ENCODE measurements around the gene SERINC5.

Gene SERINC5

GRCh38 chr5:80070338-80071056, 185.4 kb downstream of the SERINC5 start:
- Histone ChIP-seq H4K91ac (ENCODE audit: low read depth, low read length, poor library complexity) (no peak overlapping the region), H3K4me2 (ENCODE audit: insufficient read depth, low read length, poor library complexity, severe bottlenecking) (no peak overlapping the region), H2AK5ac (ENCODE audit: low read depth, low read length) (no peak overlapping the region), H3K4me1 (ENCODE audit: control insufficient read depth in 2 of 2, insufficient read depth in 1 of 2, low read depth in 1 of 2, low read length in 2 of 2) (peaks cover 6 to 13% of the 10 kb centered on the region in 2 donors), H3K27me3 (ENCODE audit: control insufficient read depth in 3 of 3, insufficient read depth in 3 of 3, low read depth in 1 of 3, low read length in 3 of 3) (no peaks in the 10 kb centered on the region), H2BK120ac (ENCODE audit: low read depth, low read length) (no peak overlapping the region), H3K4ac (ENCODE audit: low read length) (no peak overlapping the region), H3K79me1 (ENCODE audit: low read depth, low read length) (no peaks in the 10 kb centered on the region), H3K9me3 (replicated peaks in 1 of 2; ENCODE audit: control insufficient read depth in 2 of 2, insufficient read depth in 1 of 2, low read depth in 1 of 2, low read length in 2 of 2) (no peaks in the 10 kb centered on the region), H4K8ac (ENCODE audit: low read depth, low read length) (no peak overlapping the region), H3K36me3 (replicated peaks in 1 of 2; ENCODE audit: control insufficient read depth in 2 of 2, insufficient read depth in 2 of 2, low read length in 2 of 2) (peaks cover 0 to 3% of the 10 kb centered on the region in 2 donors), H2BK5ac (ENCODE audit: low read length) (no peak overlapping the region), H2BK15ac (ENCODE audit: low read length) (no peak overlapping the region), H3K14ac (ENCODE audit: low read length) (no peak overlapping the region), H3K23ac (ENCODE audit: low read depth, low read length, poor library complexity) (no peak overlapping the region), H2BK12ac (ENCODE audit: low read length) (no peak overlapping the region), H3K4me3 (ENCODE audit: low read length in 2 of 2) (no peak overlapping the region), H2AFZ (ENCODE audit: low read length) (peak overlapping the region; percentile 79), H3K18ac (ENCODE audit: low read length) (no peak overlapping the region), H3K9ac (ENCODE audit: low read depth, low read length, poor library complexity) (no peak overlapping the region), H3K27ac (replicated peaks; ENCODE audit: low read length) (no peak overlapping the region)
- no peak for DNase-seq (ENCODE audit: low spot score)
- WGBS, 2 donors (ENCODE audit: extremely low coverage in 2 of 2, insufficient read length in 2 of 2, insufficient replicate concordance in 1 of 2), result no CpG with 5 or more reads among the region's 10 CpGs

- Histone ChIP-seq H3K27me3 (ENCODE audit: control insufficient read depth in 3 of 3, insufficient read depth in 3 of 3, low read depth in 1 of 3, low read length in 3 of 3) (no peaks in the 10 kb centered on the region), H2BK12ac (ENCODE audit: low read length) (no peak overlapping the region), H4K8ac (ENCODE audit: low read depth, low read length) (no peak overlapping the region), H2AFZ (ENCODE audit: low read length) (peak overlapping the region; percentile 79), H3K14ac (ENCODE audit: low read length) (no peak overlapping the region), H3K9me3 (replicated peaks in 1 of 2; ENCODE audit: control insufficient read depth in 2 of 2, insufficient read depth in 1 of 2, low read depth in 1 of 2, low read length in 2 of 2) (no peaks in the 10 kb centered on the region), H3K36me3 (replicated peaks in 1 of 2; ENCODE audit: control insufficient read depth in 2 of 2, insufficient read depth in 2 of 2, low read length in 2 of 2) (peaks cover 0 to 3% of the 10 kb centered on the region in 2 donors), H3K4me1 (ENCODE audit: control insufficient read depth in 2 of 2, insufficient read depth in 1 of 2, low read depth in 1 of 2, low read length in 2 of 2) (peaks cover 6 to 13% of the 10 kb centered on the region in 2 donors), H3K27ac (replicated peaks; ENCODE audit: low read length) (no peak overlapping the region), H3K9ac (ENCODE audit: low read depth, low read length, poor library complexity) (no peak overlapping the region), H3K79me1 (ENCODE audit: low read depth, low read length) (no peaks in the 10 kb centered on the region), H3K4ac (ENCODE audit: low read length) (no peak overlapping the region), H4K91ac (ENCODE audit: low read depth, low read length, poor library complexity) (no peak overlapping the region), H3K4me2 (ENCODE audit: insufficient read depth, low read length, poor library complexity, severe bottlenecking) (no peak overlapping the region), H3K4me3 (ENCODE audit: low read length in 2 of 2) (no peak overlapping the region), H2BK120ac (ENCODE audit: low read depth, low read length) (no peak overlapping the region), H3K18ac (ENCODE audit: low read length) (no peak overlapping the region), H2AK5ac (ENCODE audit: low read depth, low read length) (no peak overlapping the region), H2BK15ac (ENCODE audit: low read length) (no peak overlapping the region), H2BK5ac (ENCODE audit: low read length) (no peak overlapping the region), H3K23ac (ENCODE audit: low read depth, low read length, poor library complexity) (no peak overlapping the region)
- DNase-seq (ENCODE audit: low spot score), result no peak
- no CpG with 5 or more reads among the region's 3 CpGs for WGBS, 2 donors (ENCODE audit: extremely low coverage in 2 of 2, insufficient read length in 2 of 2, insufficient replicate concordance in 1 of 2)
Measured at GRCh38 chr5:80069918-80070318, 185.9 kb downstream of the SERINC5 start.

- Histone ChIP-seq H2BK5ac (ENCODE audit: low read length) (no peak overlapping the region), H3K9me3 (replicated peaks in 1 of 2; ENCODE audit: control insufficient read depth in 2 of 2, insufficient read depth in 1 of 2, low read depth in 1 of 2, low read length in 2 of 2) (no peaks in the 10 kb centered on the region), H3K36me3 (replicated peaks in 1 of 2; ENCODE audit: control insufficient read depth in 2 of 2, insufficient read depth in 2 of 2, low read length in 2 of 2) (peaks cover 0 to 3% of the 10 kb centered on the region in 2 donors), H3K27ac (replicated peaks; ENCODE audit: low read length) (no peak overlapping the region), H3K18ac (ENCODE audit: low read length) (no peak overlapping the region), H3K79me1 (ENCODE audit: low read depth, low read length) (no peaks in the 10 kb centered on the region), H3K4me2 (ENCODE audit: insufficient read depth, low read length, poor library complexity, severe bottlenecking) (no peak overlapping the region), H4K91ac (ENCODE audit: low read depth, low read length, poor library complexity) (no peak overlapping the region), H3K9ac (ENCODE audit: low read depth, low read length, poor library complexity) (no peak overlapping the region), H2BK120ac (ENCODE audit: low read depth, low read length) (no peak overlapping the region), H3K14ac (ENCODE audit: low read length) (no peak overlapping the region), H2AK5ac (ENCODE audit: low read depth, low read length) (no peak overlapping the region), H3K4me3 (ENCODE audit: low read length in 2 of 2) (no peak overlapping the region), H4K8ac (ENCODE audit: low read depth, low read length) (no peak overlapping the region), H2BK12ac (ENCODE audit: low read length) (no peak overlapping the region), H3K23ac (ENCODE audit: low read depth, low read length, poor library complexity) (no peak overlapping the region), H3K4me1 (ENCODE audit: control insufficient read depth in 2 of 2, insufficient read depth in 1 of 2, low read depth in 1 of 2, low read length in 2 of 2) (peaks cover 6 to 13% of the 10 kb centered on the region in 2 donors), H3K4ac (ENCODE audit: low read length) (no peak overlapping the region), H2BK15ac (ENCODE audit: low read length) (no peak overlapping the region), H2AFZ (ENCODE audit: low read length) (peak overlapping the region; percentile 79), H3K27me3 (ENCODE audit: control insufficient read depth in 3 of 3, insufficient read depth in 3 of 3, low read depth in 1 of 3, low read length in 3 of 3) (no peaks in the 10 kb centered on the region)
- no CpG with 5 or more reads among the region's 4 CpGs for WGBS, 2 donors (ENCODE audit: extremely low coverage in 2 of 2, insufficient read length in 2 of 2, insufficient replicate concordance in 1 of 2)
- DNase-seq (ENCODE audit: low spot score), result no peak
Measured at GRCh38 chr5:80069251-80069800, 186.5 kb downstream of the SERINC5 start.

- H2BK12ac ChIP-seq (ENCODE audit: low read length), result no peak overlapping the region
- peak overlapping the region; percentile 18 for H2AK5ac ChIP-seq (ENCODE audit: low read depth, low read length)
- H3K4ac ChIP-seq (ENCODE audit: low read length), result no peak overlapping the region
- H3K4me2 ChIP-seq (ENCODE audit: insufficient read depth, low read length, poor library complexity, severe bottlenecking), result no peak overlapping the region
- H2BK120ac ChIP-seq (ENCODE audit: low read depth, low read length), result no peak overlapping the region
- DNase-seq (ENCODE audit: low spot score), result no peak
- H3K36me3 ChIP-seq (replicated peaks in 1 of 2; ENCODE audit: control insufficient read depth in 2 of 2, insufficient read depth in 2 of 2, low read length in 2 of 2), result peaks cover 0 to 3% of the 10 kb centered on the region in 2 donors
- no peaks in the 10 kb centered on the region for H3K27me3 ChIP-seq (ENCODE audit: control insufficient read depth in 3 of 3, insufficient read depth in 3 of 3, low read depth in 1 of 3, low read length in 3 of 3)
- no peak overlapping the region for H3K27ac ChIP-seq (replicated peaks; ENCODE audit: low read length)
- WGBS, 2 donors (ENCODE audit: extremely low coverage in 2 of 2, insufficient read length in 2 of 2, insufficient replicate concordance in 1 of 2), result no CpG with 5 or more reads among the region's 4 CpGs
- no peak overlapping the region for H3K4me3 ChIP-seq (ENCODE audit: low read length in 2 of 2)
- no peaks in the 10 kb centered on the region for H3K9me3 ChIP-seq (replicated peaks in 1 of 2; ENCODE audit: control insufficient read depth in 2 of 2, insufficient read depth in 1 of 2, low read depth in 1 of 2, low read length in 2 of 2)
- no peak overlapping the region for H2BK5ac ChIP-seq (ENCODE audit: low read length)
- no peak overlapping the region for H4K8ac ChIP-seq (ENCODE audit: low read depth, low read length)
- no peak overlapping the region for H3K23ac ChIP-seq (ENCODE audit: low read depth, low read length, poor library complexity)
- H3K9ac ChIP-seq (ENCODE audit: low read depth, low read length, poor library complexity), result no peak overlapping the region
- no peak overlapping the region for H2AFZ ChIP-seq (ENCODE audit: low read length)
- H3K14ac ChIP-seq (ENCODE audit: low read length), result no peak overlapping the region
- H2BK15ac ChIP-seq (ENCODE audit: low read length), result no peak overlapping the region
- H3K4me1 ChIP-seq (ENCODE audit: control insufficient read depth in 2 of 2, insufficient read depth in 1 of 2, low read depth in 1 of 2, low read length in 2 of 2), result peaks cover 6 to 13% of the 10 kb centered on the region in 2 donors
- no peak overlapping the region for H3K18ac ChIP-seq (ENCODE audit: low read length)
- H4K91ac ChIP-seq (ENCODE audit: low read depth, low read length, poor library complexity), result no peak overlapping the region
- H3K79me1 ChIP-seq (ENCODE audit: low read depth, low read length), result no peaks in the 10 kb centered on the region
Measured at GRCh38 chr5:80068775-80069174, 187.1 kb downstream of the SERINC5 start.

Measured in neuronal stem cell (in vitro differentiated cells).